IPS-20b (cell line): ENCODE data around the gene CCDC86.

Source experiments
- H3K27ac ChIP-seq: one replicate; pipeline ENCODE4 v1.5.1; 2013; ENCODE audit warnings: low read length
- H3K27me3 ChIP-seq: 2 replicates; pipeline ENCODE4 v1.6.1; 2013; ENCODE audit warnings: mild to moderate bottlenecking, low read length, inconsistent platforms; ENCODE audit not compliant: insufficient read depth
- H3K36me3 ChIP-seq: 2 replicates; pipeline ENCODE4 v1.6.1; 2013; ENCODE audit warnings: low read depth, mild to moderate bottlenecking, inconsistent platforms, low read length, moderate library complexity; ENCODE audit not compliant: insufficient read depth
- H3K4me1 ChIP-seq: 2 replicates; pipeline ENCODE4 v1.6.1; 2013; ENCODE audit warnings: mild to moderate bottlenecking, control low read depth, inconsistent platforms, low read length, moderate library complexity; ENCODE audit not compliant: insufficient read depth
- H3K4me3 ChIP-seq: 2 replicates; pipeline ENCODE4 v1.5.1; 2013; ENCODE audit warnings: mild to moderate bottlenecking, low read length, inconsistent platforms
- H3K9ac ChIP-seq: 2 replicates; pipeline ENCODE4 v1.6.1; 2013; ENCODE audit warnings: low read depth, mild to moderate bottlenecking, inconsistent platforms, low read length, moderate library complexity
- H3K9me3 ChIP-seq: 2 replicates; pipeline ENCODE4 v1.6.1; 2013; ENCODE audit warnings: mild to moderate bottlenecking, low read depth, low read length, inconsistent platforms; ENCODE audit not compliant: insufficient read depth

The CCDC86 gene

DNA sequence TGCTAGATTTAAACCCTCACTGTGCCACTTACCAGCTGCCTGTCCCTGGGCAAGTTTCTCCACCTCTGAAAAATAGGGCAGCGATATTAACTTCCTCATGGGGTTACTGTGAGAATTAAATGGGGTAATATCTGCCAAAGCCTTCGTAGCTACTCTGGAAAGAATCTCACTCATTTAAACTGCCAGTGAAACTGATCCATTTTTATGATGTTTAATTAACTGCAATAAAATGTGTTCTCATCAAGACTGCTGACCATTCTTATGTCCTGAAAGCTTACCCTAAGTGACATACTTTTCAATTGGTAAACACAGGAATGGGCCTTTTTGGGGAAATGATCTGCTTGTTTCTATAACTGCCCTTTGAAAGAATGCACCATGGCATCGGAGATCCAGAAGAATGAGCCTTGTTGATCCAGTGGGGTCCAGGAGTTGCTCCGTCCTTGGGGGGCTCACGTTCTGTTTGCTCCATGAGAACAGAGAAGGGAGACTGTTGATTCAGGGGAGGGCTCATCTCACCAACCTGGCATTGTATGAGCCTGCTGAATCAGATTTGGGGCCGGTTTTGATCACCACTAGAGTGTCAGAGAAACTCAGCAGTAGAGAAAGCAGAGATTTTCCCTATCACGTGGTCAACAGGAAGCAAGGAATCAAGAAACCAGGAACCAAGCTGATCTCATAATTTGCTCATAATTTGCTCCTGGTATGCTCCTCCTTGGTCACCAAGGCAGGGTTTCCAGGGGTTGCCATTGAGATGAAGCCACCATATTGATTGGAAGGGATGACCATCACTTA, 7.0 kb upstream of the CCDC86 start:
- Histone ChIP-seq H3K4me3 (no peak overlapping the region), H3K4me1 (no peaks in the 10 kb centered on the region), H3K36me3 (no peaks in the 10 kb centered on the region), H3K27ac (no peak overlapping the region), H3K9me3 (no peaks in the 10 kb centered on the region), H3K27me3 (peaks cover 20% of the 10 kb centered on the region), H3K9ac (no peak overlapping the region)

DNA sequence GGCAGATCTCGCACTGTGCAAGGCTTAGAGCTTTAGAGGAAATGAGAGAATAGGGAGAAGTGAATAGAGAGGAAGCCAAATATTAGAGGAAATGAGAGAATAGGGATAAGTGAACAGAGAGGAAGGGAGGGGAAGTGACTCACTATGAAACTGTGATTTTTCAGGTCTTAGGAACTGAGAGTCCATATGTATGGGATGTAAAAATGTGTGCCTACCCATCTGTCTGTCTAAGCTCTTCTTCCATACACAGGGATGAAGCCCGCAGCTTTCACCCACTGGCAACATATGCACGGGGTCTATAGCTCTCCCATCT, 6.4 kb upstream of the CCDC86 start:
- Histone ChIP-seq H3K27me3 (peaks cover 20% of the 10 kb centered on the region), H3K4me3 (no peak overlapping the region), H3K36me3 (no peaks in the 10 kb centered on the region), H3K9ac (no peak overlapping the region), H3K9me3 (no peaks in the 10 kb centered on the region), H3K27ac (no peak overlapping the region), H3K4me1 (no peaks in the 10 kb centered on the region)

DNA sequence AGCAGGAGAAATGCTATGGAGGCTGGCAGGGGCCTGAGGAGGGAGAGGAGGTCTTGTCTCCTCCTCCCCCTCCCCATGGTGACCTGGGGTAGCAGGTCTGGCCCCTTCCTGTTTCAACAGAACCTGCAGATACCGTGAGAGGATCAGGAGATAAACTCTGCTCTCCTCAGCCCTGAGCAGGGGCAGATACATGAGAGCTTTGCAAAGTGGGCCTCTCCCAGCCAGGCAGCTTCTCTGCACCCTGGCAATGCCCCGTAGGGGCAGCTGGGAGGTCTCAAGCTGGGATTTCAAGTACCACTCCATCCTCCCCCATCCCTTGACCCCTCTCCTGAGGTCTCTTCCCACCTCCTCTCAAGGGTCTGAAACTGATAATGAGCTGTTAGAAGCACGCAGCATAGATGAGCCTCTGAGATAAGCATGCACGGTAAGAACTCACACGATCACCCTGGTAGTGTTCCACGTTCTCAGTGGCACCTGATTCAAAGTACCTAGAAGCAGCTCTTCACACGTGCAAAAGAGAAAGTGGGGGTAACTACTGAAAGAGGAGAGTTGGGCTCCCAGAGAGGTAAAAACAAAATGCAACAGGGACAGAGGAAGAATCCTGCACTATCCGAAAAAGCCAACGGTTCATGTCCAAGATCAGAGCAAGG, 4.9 kb upstream of the CCDC86 start:
- H3K36me3 ChIP-seq, result no peaks in the 10 kb centered on the region
- H3K27me3 ChIP-seq, result peaks cover 17% of the 10 kb centered on the region
- H3K9me3 ChIP-seq, result no peaks in the 10 kb centered on the region
- no peak overlapping the region for H3K4me3 ChIP-seq
- no peak overlapping the region for H3K27ac ChIP-seq
- peaks cover 6% of the 10 kb centered on the region for H3K4me1 ChIP-seq
- H3K9ac ChIP-seq, result no peak overlapping the region

DNA sequence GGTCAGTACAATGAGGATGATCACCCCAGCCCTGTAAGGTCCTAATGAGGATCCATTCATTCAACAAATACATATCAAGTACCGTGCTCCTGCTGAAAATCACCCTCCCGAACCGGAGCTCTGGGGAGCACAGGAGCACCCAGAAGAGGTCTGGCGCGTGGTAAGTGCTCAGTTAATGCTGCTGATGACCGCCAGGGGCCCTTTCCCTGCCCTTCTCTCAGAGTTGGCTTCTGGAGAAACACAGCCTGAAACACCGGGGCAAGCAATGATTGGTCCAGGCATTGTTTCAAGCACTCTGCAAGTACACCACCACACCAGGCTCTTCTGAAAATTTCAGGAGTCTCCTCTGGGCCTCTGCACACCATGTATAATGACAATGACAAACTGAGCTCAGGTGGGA, 3.8 kb upstream of the CCDC86 start:
- Histone ChIP-seq H3K4me1 (peaks cover 6% of the 10 kb centered on the region), H3K9me3 (no peaks in the 10 kb centered on the region), H3K4me3 (no peak overlapping the region), H3K9ac (no peak overlapping the region), H3K27ac (no peak overlapping the region), H3K36me3 (no peaks in the 10 kb centered on the region), H3K27me3 (peaks cover 7% of the 10 kb centered on the region)

DNA sequence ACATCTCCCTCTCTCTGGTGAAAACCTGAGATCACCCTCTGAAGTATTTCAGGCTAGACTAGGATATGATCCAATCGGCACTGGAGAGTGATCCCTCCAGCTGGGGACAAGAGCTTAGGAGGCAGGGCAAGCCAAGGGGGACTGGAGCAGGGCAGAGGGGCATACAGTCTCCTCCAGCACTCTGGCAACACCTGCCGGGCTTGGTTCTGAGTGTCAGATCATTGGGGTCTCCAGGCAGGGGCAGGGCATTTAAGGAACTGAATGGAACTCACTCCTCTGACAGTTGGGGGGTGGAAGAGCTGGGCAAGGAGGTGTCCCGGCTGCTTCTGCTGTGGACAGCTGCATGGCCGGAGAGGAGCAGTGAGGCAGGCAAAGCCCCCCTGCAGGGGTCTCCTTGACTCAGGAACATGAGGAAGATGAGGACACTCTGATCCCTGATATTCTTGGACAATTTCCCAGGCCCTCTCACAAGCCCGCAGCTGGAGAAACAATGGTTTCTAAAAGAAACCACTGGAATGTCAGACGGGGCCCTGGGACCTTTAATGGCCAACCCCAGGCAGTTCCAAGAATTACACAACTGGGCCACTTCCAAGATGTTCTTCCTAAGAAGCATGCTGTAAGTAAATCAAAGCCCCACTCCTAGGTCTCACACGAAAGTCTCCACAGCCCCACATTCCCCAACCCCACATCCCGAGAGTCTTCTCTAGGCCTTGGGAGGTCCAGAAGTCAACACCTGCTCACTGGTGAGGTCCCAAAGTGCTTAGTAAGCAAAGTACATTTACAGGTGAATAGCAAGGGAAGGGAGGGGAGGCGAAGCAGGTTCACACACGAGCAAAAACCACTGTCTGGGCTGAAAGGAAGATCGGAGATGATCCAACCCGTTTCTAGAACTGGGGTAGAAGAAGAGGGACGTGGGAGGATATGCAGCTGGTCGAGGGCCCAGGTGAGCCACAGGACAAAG, 1.2 kb upstream of the CCDC86 start:
- Histone ChIP-seq H3K27ac (peak overlapping the region; percentile 59), H3K4me1 (peaks cover 14% of the 10 kb centered on the region), H3K9ac (peak overlapping the region; percentile 88; the same call in 1 of the 2 replicates), H3K36me3 (peaks cover 14% of the 10 kb centered on the region; the same call in 1 of the 2 replicates), H3K4me3 (peak overlapping the region; percentile 97), H3K9me3 (no peaks in the 10 kb centered on the region), H3K27me3 (no peaks in the 10 kb centered on the region)

DNA sequence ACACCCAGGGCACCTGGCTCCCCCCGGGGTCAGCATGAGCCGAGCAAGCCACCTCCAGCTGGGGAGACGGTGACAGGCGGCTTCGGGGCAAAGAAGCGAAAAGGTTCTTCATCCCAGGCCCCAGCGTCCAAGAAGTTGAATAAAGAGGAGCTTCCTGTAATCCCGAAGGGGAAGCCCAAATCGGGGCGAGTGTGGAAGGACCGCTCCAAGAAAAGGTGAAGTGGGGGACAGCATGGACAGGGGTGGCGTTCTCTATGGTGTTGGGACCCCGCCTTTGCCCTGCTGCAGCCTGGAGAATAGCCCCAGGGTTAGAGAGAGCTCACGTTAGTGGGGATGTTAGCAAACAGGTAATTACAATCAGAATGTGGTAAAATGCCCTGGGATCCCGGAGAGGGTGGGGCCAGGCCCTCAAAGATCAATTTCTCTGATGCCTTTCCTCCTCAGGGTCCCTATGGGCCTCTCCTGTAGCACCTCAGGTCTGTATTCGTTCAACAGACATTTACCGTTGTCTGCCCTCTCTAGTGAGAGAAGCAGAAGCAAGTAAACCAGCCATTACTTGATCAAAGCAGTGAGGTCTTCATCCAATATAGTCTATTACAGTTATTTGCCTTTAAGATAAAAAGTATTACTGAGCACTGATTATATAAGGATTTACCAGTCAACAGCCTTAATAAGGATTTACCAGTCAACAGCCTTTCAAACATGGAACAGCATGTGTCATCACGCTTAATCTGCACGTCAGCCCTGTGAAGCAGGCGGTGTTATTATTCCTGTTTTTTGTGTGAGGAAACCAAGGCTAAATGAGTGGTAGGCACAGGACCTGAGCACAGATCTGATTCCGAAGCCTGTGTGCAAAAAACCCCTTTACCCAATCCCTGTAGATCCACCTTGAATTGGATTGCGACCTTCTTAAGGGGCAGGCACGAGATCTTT, 1.0 kb downstream of the CCDC86 start:
- Histone ChIP-seq H3K4me1 (peaks cover 14% of the 10 kb centered on the region), H3K9me3 (no peaks in the 10 kb centered on the region), H3K36me3 (peaks cover 22% of the 10 kb centered on the region; the same call in 1 of the 2 replicates), H3K9ac (peak overlapping the region; percentile 88), H3K27me3 (no peaks in the 10 kb centered on the region), H3K4me3 (peak overlapping the region; percentile 97), H3K27ac (peak overlapping the region; percentile 1)

DNA sequence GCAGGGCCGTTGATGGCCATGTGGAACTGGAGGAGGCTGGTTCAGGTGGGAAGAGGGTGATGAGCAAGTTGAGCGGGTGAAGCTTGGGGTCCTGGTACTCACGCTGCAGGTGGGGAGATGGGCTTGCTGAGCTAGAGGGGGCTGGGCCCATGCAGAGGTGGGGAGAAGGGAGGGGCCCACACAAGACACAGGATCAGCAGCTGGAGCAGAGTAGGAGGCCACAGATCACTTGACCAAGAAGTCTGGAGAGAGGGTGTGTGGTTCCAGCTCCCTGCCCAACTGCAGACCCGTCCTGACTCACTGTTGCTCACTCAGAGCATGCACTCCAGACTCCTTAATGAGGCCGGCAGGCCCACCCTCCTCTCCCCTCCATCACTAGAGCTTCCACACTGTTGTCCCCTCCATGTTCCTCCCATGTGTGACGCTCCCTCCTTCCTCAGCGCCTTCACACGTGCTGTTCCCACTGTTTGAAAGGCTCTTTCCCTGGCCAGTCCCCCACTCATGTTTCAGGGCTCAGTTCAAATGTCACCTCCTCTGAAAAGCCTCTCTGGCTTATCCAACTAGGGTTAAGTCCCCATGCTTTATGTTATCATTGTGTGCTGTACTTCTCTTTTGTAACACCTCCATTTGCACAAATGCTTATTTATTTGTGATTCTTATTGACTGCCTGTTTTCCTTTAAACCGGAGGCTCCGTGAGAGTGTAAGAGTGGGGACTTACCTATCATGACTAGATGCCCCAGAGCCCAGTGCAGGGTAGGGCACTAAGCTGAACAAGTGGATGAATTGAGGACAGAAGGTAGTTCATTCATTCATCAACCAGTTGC, 2.3 kb downstream of the CCDC86 start:
- H3K27ac ChIP-seq, result no peak overlapping the region

DNA sequence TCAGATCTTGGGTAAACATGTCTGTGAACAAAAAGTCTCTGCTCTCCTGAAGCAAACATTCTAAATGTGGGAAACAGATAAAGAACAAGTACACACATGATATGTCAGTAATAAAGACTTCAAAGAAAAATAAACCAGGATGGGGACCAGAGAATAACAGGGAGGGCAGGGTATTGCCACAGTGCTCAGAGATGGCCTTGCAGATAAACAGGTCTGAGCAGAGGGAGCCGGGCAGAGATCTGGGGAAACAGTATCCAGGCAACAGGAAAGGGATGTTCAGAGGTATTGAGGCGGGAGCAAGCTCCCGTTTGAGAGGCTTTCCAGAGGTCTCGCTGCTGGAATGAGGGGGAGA, 2.9 kb downstream of the CCDC86 start:
- Histone ChIP-seq H3K4me3 (peak overlapping the region; percentile 97), H3K9ac (0 out of 2 replicates have a peak overlapping the region, but pooled peaks have one; percentile 8), H3K27me3 (no peaks in the 10 kb centered on the region), H3K4me1 (peaks cover 14% of the 10 kb centered on the region), H3K36me3 (peaks cover 41% of the 10 kb centered on the region), H3K9me3 (no peaks in the 10 kb centered on the region), H3K27ac (no peak overlapping the region)

More for the DNA sequence above, 2.3 kb downstream of the CCDC86 start:
- H3K4me1 ChIP-seq, result peaks cover 14% of the 10 kb centered on the region
- peak overlapping the region; percentile 97 for H3K4me3 ChIP-seq
- no peaks in the 10 kb centered on the region for H3K9me3 ChIP-seq
- no peaks in the 10 kb centered on the region for H3K27me3 ChIP-seq
- peak overlapping the region; percentile 88 for H3K9ac ChIP-seq
- H3K36me3 ChIP-seq, result peaks cover 35% of the 10 kb centered on the region

DNA sequence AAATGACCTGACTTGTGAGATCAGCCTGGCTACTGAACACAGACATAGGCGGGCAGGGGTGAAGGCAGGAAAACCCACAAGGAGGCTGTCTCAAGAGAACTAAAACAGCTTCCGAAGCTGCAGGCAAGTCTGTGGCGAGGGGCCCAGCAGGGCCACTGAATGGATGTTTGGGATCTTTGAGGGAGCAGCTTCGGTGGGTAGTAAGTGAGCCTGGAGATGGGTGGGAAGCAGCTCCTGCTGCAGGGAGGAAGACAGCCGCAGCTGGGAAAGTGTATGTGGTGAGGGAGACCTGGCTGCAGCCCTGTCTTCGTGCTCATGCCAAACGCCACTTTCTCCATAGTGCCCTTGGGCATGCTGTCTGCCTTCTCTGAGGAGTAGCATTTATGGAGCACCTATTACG, 3.4 kb downstream of the CCDC86 start:
- H3K4me1 ChIP-seq, result peaks cover 14% of the 10 kb centered on the region
- peak overlapping the region; percentile 97; the same call in 1 of the 2 replicates for H3K4me3 ChIP-seq
- no peaks in the 10 kb centered on the region for H3K27me3 ChIP-seq
- H3K9ac ChIP-seq, result 0 out of 2 replicates have a peak overlapping the region, but pooled peaks have one; percentile 8
- H3K36me3 ChIP-seq, result peaks cover 46% of the 10 kb centered on the region
- H3K9me3 ChIP-seq, result no peaks in the 10 kb centered on the region
- H3K27ac ChIP-seq, result no peak overlapping the region

DNA sequence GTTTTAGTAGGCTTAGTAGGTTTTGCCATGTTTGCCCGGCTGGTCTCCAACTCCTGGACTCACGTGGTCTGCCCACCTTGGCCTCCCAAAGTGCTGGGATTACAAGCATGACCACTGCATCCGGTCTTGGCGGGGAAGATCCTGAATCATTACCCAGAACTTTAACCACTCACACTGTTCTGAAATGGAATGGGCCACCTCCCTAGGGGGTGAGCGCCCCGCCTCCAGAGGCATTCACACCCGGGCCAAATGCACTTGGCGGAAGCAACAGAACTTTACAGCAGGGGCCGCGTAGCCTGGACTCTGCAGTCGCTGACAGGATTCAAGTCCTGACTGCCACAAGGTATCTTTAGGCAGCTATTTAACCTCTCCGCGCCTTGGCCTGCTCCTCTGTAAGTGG, 5.4 kb downstream of the CCDC86 start:
- no peak overlapping the region for H3K27ac ChIP-seq
- H3K9ac ChIP-seq, result no peak overlapping the region
- peaks cover 11% of the 10 kb centered on the region; the same call in 1 of the 2 replicates for H3K27me3 ChIP-seq
- H3K4me3 ChIP-seq, result no peak overlapping the region
- no peaks in the 10 kb centered on the region for H3K9me3 ChIP-seq
- H3K4me1 ChIP-seq, result peaks cover 14% of the 10 kb centered on the region
- H3K36me3 ChIP-seq, result peaks cover 62% of the 10 kb centered on the region
